ENCODE results near the gene FMN2. TPM values are rescaled to one million over a fixed set of nuclear protein-coding genes. Genes with fewer than 3 reads are reported as not detected.

The FMN2 gene
- total and polyA plus RNA-seq, 4 donors = 0.14 to 2.7 (median 1.2) TPM

DNA sequence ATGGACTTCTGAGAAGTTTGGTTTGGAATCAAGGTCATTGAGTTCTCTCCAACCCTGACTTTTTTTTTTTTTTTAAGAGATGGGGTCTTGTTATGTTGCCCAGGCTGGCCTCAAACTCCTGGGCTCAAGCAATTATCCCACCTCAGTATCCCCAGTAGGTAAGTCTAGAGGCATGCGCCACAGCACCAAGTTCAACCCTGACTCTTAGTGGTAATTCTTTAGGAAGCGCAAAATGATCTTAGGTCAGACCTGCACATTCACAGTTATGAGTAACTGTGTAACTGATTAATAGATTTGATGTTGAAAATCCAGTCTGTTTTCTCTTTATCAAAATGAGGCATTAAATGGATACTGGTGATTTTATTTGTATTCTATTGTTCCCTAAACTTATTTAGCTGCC lies 424.4 kb downstream of the FMN2 start:
- H3K27me3 ChIP-seq (ENCODE audit: control insufficient read depth in 3 of 3, insufficient read depth in 3 of 3, low read length in 2 of 3) = no peaks in the 10 kb centered on the region
- H3K36me3 ChIP-seq (ENCODE audit: control insufficient read depth in 4 of 4, insufficient read depth in 4 of 4, low read length in 4 of 4) = no peaks in the 10 kb centered on the region
- no peak overlapping the region for H3K9ac ChIP-seq (ENCODE audit: insufficient read depth in 1 of 2, low read length in 2 of 2)
- WGBS, 2 donors = 95 to 96% methylated on average over 2 of the region's 2 CpGs
- DNase-seq (no peak), ATAC-seq (ENCODE audit: insufficient read depth, low FRiP score) (no peak)
- TF ChIP-seq, protein P1, sequence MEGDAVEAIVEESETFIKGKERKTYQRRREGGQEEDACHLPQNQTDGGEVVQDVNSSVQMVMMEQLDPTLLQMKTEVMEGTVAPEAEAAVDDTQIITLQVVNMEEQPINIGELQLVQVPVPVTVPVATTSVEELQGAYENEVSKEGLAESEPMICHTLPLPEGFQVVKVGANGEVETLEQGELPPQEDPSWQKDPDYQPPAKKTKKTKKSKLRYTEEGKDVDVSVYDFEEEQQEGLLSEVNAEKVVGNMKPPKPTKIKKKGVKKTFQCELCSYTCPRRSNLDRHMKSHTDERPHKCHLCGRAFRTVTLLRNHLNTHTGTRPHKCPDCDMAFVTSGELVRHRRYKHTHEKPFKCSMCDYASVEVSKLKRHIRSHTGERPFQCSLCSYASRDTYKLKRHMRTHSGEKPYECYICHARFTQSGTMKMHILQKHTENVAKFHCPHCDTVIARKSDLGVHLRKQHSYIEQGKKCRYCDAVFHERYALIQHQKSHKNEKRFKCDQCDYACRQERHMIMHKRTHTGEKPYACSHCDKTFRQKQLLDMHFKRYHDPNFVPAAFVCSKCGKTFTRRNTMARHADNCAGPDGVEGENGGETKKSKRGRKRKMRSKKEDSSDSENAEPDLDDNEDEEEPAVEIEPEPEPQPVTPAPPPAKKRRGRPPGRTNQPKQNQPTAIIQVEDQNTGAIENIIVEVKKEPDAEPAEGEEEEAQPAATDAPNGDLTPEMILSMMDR (IDR thresholded peaks at IDR 0.05; ENCODE audit: control extremely low read depth, extremely low read depth) = no peak
- no peaks in the 10 kb centered on the region for H3K4me1 ChIP-seq (ENCODE audit: control insufficient read depth in 5 of 5, insufficient read depth in 5 of 5, low read length in 5 of 5)
- no peak overlapping the region for H3K4me3 ChIP-seq
- no peaks in the 10 kb centered on the region for H3K9me3 ChIP-seq (ENCODE audit: control insufficient read depth in 4 of 4, insufficient read depth in 3 of 4, low read length in 3 of 4)
- H3K27ac ChIP-seq (ENCODE audit: low read depth in 1 of 2, low read length in 1 of 2) = no peak overlapping the region

DNA sequence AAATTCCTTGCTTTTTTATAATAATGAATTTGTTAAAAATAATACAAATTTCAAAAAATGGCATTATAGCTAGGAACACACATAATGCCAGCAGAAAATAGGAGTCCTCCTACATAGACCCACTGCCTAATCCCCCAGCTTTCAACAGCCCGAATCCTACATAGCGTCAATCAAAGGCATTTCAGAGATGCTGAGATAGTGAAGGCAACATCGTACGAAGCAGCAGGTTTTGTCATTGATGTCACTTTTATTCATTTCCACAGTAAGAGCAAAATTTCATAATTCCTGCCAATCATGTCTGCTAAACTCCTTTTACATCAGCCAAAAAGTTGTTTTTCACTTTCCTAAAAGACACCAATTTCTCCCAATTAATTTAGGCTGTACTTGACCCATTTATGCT lies 426.2 kb downstream of the FMN2 start:
- WGBS, 2 donors = 84 to 87% methylated on average over 4 of the region's 4 CpGs
- Histone ChIP-seq H3K9ac (ENCODE audit: insufficient read depth in 1 of 2, low read length in 2 of 2) (no peak overlapping the region), H3K27me3 (ENCODE audit: control insufficient read depth in 3 of 3, insufficient read depth in 3 of 3, low read length in 2 of 3) (no peaks in the 10 kb centered on the region), H3K27ac (ENCODE audit: low read depth in 1 of 2, low read length in 1 of 2) (no peak overlapping the region), H3K9me3 (ENCODE audit: control insufficient read depth in 4 of 4, insufficient read depth in 3 of 4, low read length in 3 of 4) (no peaks in the 10 kb centered on the region), H3K36me3 (ENCODE audit: control insufficient read depth in 4 of 4, insufficient read depth in 4 of 4, low read length in 4 of 4) (no peaks in the 10 kb centered on the region), H3K4me1 (ENCODE audit: control insufficient read depth in 5 of 5, insufficient read depth in 5 of 5, low read length in 5 of 5) (no peaks in the 10 kb centered on the region), H3K4me3 (no peak overlapping the region)
- TF ChIP-seq, protein P1 (IDR thresholded peaks at IDR 0.05; ENCODE audit: control extremely low read depth, extremely low read depth) = no peak
- no peak for DNase-seq
- ATAC-seq (ENCODE audit: insufficient read depth, low FRiP score) = no peak

DNA sequence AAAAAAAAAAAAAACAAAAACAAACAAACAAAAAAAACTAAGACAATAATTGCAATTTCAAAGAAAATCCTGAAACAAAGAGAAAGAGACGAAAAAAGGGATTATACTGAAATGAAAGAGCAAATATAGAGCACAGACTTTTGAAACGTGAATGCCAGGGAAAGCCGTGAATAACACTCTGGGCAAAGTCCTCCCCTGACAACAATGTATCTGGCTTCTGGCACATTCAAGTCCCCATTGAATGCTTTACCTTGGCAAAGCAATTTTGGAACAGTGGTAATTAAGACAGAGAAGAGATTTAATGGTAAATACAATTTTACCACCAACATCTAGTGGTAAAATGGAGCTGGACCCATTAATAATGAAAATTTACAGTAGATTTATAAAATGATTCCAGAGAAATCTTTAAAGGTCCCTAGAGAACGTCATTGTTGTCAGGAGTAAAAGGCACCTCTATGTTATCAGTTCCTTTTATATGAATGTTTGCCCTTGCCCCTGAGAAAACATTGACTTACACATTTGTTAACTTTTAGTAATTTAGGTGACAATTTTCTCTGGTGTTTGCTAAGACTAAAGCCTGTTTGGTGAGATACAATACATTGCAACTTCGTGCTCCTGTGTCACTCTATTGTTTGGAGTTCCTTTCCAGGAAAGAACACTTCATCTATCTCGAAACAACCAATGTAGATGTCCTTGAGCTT lies 430.6 kb downstream of the FMN2 start:
- DNase-seq = no peak

More for the DNA sequence above, 430.6 kb downstream of the FMN2 start:
- H3K4me3 ChIP-seq = no peak overlapping the region
- H3K9me3 ChIP-seq (ENCODE audit: control insufficient read depth in 4 of 4, insufficient read depth in 3 of 4, low read length in 3 of 4) = no peaks in the 10 kb centered on the region
- WGBS, 2 donors = 54 to 70% methylated on average over 6 of the region's 6 CpGs
- TF ChIP-seq, protein P1 (IDR thresholded peaks at IDR 0.05; ENCODE audit: control extremely low read depth, extremely low read depth) = no peak
- H3K9ac ChIP-seq (ENCODE audit: insufficient read depth in 1 of 2, low read length in 2 of 2) = no peak overlapping the region
- no peaks in the 10 kb centered on the region for H3K36me3 ChIP-seq (ENCODE audit: control insufficient read depth in 4 of 4, insufficient read depth in 4 of 4, low read length in 4 of 4)
- H3K4me1 ChIP-seq (ENCODE audit: control insufficient read depth in 5 of 5, insufficient read depth in 5 of 5, low read length in 5 of 5) = peaks cover 0 to 8% (median 2%) of the 10 kb centered on the region in 5 donors
- H3K27me3 ChIP-seq (ENCODE audit: control insufficient read depth in 3 of 3, insufficient read depth in 3 of 3, low read length in 2 of 3) = no peaks in the 10 kb centered on the region
- H3K27ac ChIP-seq (ENCODE audit: low read depth in 1 of 2, low read length in 1 of 2) = no peak overlapping the region
- no peak for ATAC-seq (ENCODE audit: insufficient read depth, low FRiP score)
